HepG2 (cell line): ENCODE results near the gene ATP6V0A1. TPM values are rescaled to one million over a fixed set of nuclear protein-coding genes. Genes with fewer than 3 reads are reported as not detected.

ENCODE experiments used
- ATAC-seq: fragments of 200-7000 bp; cut with Tn5 transposase; 3 replicates; pipeline ENCODE4 v1.9.1; 2020; ENCODE audit warnings: mild to moderate bottlenecking, moderate library complexity
- BruUV-seq: library from RNA; stranded (reverse); fragments of 400-500 nt; replicated peaks from 2 replicates; lab custom pipeline; 2021; lab: Mats Ljungman, UMichigan
- CTCF ChIA-PET: fragments of 300-600 bp; formaldehyde crosslinking; extraction: SDS; loops from one replicate; lab custom pipeline; 2021; ENCODE audit warnings: low total read pairs, inconsistent platforms, low intra/inter-chr PET ratio; lab: Yijun Ruan, JAX
- POLR2A ChIA-PET: fragments of 350-600 bp; sonication (Branson Sonifier 250); formaldehyde crosslinking; loops from one replicate; lab custom pipeline; 2020; ENCODE audit warnings: antibody characterized with exemption, inconsistent platforms; lab: Yijun Ruan, JAX
- DNase-seq: peaks from one replicate; pipeline ENCODE4 v3.0.0-alpha.2; 2015; ENCODE audit warnings: low spot score
- FAIRE-seq: peaks from 3 replicates; lab custom pipeline; 2011; peaks lifted over from hg19 to GRCh38; lab: Jason Lieb, UNC
- H2AFZ ChIP-seq: one replicate; pipeline ENCODE4 v1.6.1; 2011; ENCODE audit warnings: low read length, inconsistent platforms
- H3K27ac ChIP-seq: fragments of 300-600 bp; 3 replicates; pipeline ENCODE4 v1.8.0; 2011; ENCODE audit warnings: mixed run types, mild to moderate bottlenecking, mixed read lengths, low read length, inconsistent platforms; ENCODE audit not compliant: insufficient read depth; ENCODE audit errors: extremely low read length
- H3K27me3 ChIP-seq, 2 experiments: fragments of 200-600 bp in 1 of 2; 2 replicates in 1 of 2; 3 replicates in 1 of 2; pipeline versions ENCODE4 v1.6.0 to v1.8.0; 2011; ENCODE audit warnings: low read length in 2 of 2, mild to moderate bottlenecking in 2 of 2, moderate library complexity in 2 of 2, inconsistent platforms in 1 of 2; ENCODE audit not compliant: insufficient read depth in 2 of 2, control insufficient read depth in 1 of 2
- H3K36me3 ChIP-seq, 2 experiments: fragments of 200-600 bp in 1 of 2; replicated peaks in 1 of 2; 2 replicates in 1 of 2; 3 replicates in 1 of 2; pipeline versions ENCODE4 v1.5.1 to v1.8.0; 2011; ENCODE audit warnings: low read length in 2 of 2, inconsistent platforms in 1 of 2; ENCODE audit not compliant: insufficient read depth in 2 of 2, control insufficient read depth in 1 of 2
- H3K4me1 ChIP-seq: 2 replicates; pipeline ENCODE4 v1.5.1; 2012; ENCODE audit warnings: low read length, inconsistent platforms; ENCODE audit not compliant: insufficient read depth
- H3K4me2 ChIP-seq: 2 replicates; pipeline ENCODE4 v1.6.0; 2011; ENCODE audit warnings: low read depth, low read length, inconsistent platforms
- H3K4me3 ChIP-seq, 3 experiments: fragments of 200-600 bp in 1 of 3; sonication (generic), shearing (Covaris generic) in 1 of 3; replicated peaks in 1 of 3; 2 replicates each; pipeline ENCODE4 v1.5.1; 2011 to 2016; ENCODE audit warnings: low read length in 3 of 3, inconsistent platforms in 2 of 3, low read depth in 2 of 3, mild to moderate bottlenecking in 2 of 3, control low read depth in 1 of 3, mixed read lengths in 1 of 3; ENCODE audit not compliant: insufficient read depth in 1 of 3
- H3K79me2 ChIP-seq: one replicate; pipeline ENCODE4 v1.6.1; 2011; ENCODE audit warnings: low read length, inconsistent platforms; ENCODE audit not compliant: insufficient read depth
- H3K9ac ChIP-seq: 2 replicates; pipeline ENCODE4 v1.6.0; 2011; ENCODE audit warnings: mild to moderate bottlenecking, low read depth, low read length, inconsistent platforms; ENCODE audit not compliant: insufficient read depth
- H3K9me3 ChIP-seq: 2 replicates; pipeline ENCODE4 v1.5.1; 2012; ENCODE audit warnings: mild to moderate bottlenecking, low read length
- H4K20me1 ChIP-seq: 2 replicates; pipeline ENCODE4 v1.6.0; 2011; ENCODE audit warnings: inconsistent platforms, mild to moderate bottlenecking, low read length, moderate library complexity; ENCODE audit not compliant: insufficient read depth
- ESRRA ChIP-seq: sonication (generic); formaldehyde crosslinking; IDR thresholded peaks from 2 replicates; pipeline ENCODE4 v1.5.1; 2020; ENCODE audit warnings: mild to moderate bottlenecking, low read depth, missing genetic modification reagents
- ETS1 ChIP-seq: sonication (generic); formaldehyde crosslinking; IDR thresholded peaks from 2 replicates; pipeline ENCODE4 v1.4.0; 2020; ENCODE audit warnings: missing genetic modification reagents
- HDAC1 ChIP-seq: sonication (generic); formaldehyde crosslinking; IDR thresholded peaks from 2 replicates; pipeline ENCODE4 v1.5.1; 2020; ENCODE audit warnings: mild to moderate bottlenecking, missing genetic modification reagents
- HOXD1 ChIP-seq: sonication (generic); formaldehyde crosslinking; IDR thresholded peaks from 2 replicates; pipeline ENCODE4 v1.5.0; 2020; ENCODE audit warnings: missing genetic modification reagents
- KDM1A ChIP-seq: IDR thresholded peaks from 2 replicates; pipeline ENCODE4 v1.6.1; 2016; ENCODE audit warnings: missing compliant biosample characterization
- MED1 ChIP-seq: sonication (generic); formaldehyde crosslinking; IDR thresholded peaks from 2 replicates; pipeline ENCODE4 v1.4.0; 2020; ENCODE audit warnings: missing genetic modification reagents
- MTA1 ChIP-seq: sonication (generic); formaldehyde crosslinking; IDR thresholded peaks from 2 replicates; pipeline ENCODE4 v1.4.0; 2020; ENCODE audit warnings: missing genetic modification reagents, mild to moderate bottlenecking, borderline replicate concordance
- MXD4 ChIP-seq: IDR thresholded peaks from 2 replicates; pipeline ENCODE4 v1.6.1; 2016; ENCODE audit warnings: mild to moderate bottlenecking, missing biosample characterization, missing genetic modification reagents
- PBX3 ChIP-seq: sonication (generic); formaldehyde crosslinking; IDR thresholded peaks from 2 replicates; pipeline ENCODE4 v1.8.1; 2023; ENCODE audit warnings: missing genetic modification reagents, inconsistent platforms, borderline replicate concordance
- POLR2AphosphoS5 ChIP-seq: IDR thresholded peaks from 2 replicates; pipeline ENCODE4 v1.6.1; 2012; ENCODE audit warnings: low read depth, low read length
- SP140L ChIP-seq: sonication (generic); formaldehyde crosslinking; IDR thresholded peaks from 2 replicates; pipeline ENCODE4 v1.4.0; 2020; ENCODE audit warnings: missing genetic modification reagents, borderline replicate concordance
- SUZ12 ChIP-seq: fragments of 150-350 bp; IDR thresholded peaks from 2 replicates; pipeline ENCODE4 v1.6.1; 2014; ENCODE audit warnings: low read depth, low read length
- TCF7 ChIP-seq: sonication (generic); IDR thresholded peaks from 2 replicates; pipeline ENCODE4 v1.6.1; 2016; ENCODE audit warnings: antibody characterized with exemption, low read depth
- ZFP1 ChIP-seq: IDR thresholded peaks from 2 replicates; pipeline ENCODE4 v1.6.1; 2016
- ZNF703 ChIP-seq: sonication (generic); formaldehyde crosslinking; IDR thresholded peaks from 2 replicates; pipeline ENCODE4 v1.5.1; 2020; ENCODE audit warnings: missing genetic modification reagents, mild to moderate bottlenecking, moderate library complexity, borderline replicate concordance
- ZNF737 ChIP-seq: sonication (generic); formaldehyde crosslinking; IDR thresholded peaks from 2 replicates; pipeline ENCODE4 v1.5.0; 2020; ENCODE audit warnings: missing genetic modification reagents, mild to moderate bottlenecking, borderline replicate concordance
- ZNF841 ChIP-seq: sonication (generic); formaldehyde crosslinking; IDR thresholded peaks from 2 replicates; pipeline ENCODE4 v1.8.1; 2023; ENCODE audit warnings: missing genetic modification reagents, borderline replicate concordance
- ZSCAN30 ChIP-seq: sonication (generic); formaldehyde crosslinking; IDR thresholded peaks from 2 replicates; pipeline ENCODE4 v1.5.0; 2020; ENCODE audit warnings: mild to moderate bottlenecking, missing genetic modification reagents
- WGBS: methylation state at CpG from one replicate; pipeline ENCODE4 v1.1.6; 2017; ENCODE audit warnings: low lambda C conversion rate; 5-methylcytosine and 5-hydroxymethylcytosine counted together
- in situ Hi-C: cut with HindIII; loops from 2 replicates; pipeline ENCODE4 v1.10.0; 2017; ENCODE audit warnings: low pct_unique_long_range_greater_than_20kb; ENCODE audit not compliant: extremely low pct_ligation_motif_present
- intact Hi-C: fragments of 100-400 bp; cut with micrococcal nuclease; formaldehyde crosslinking; loops from one replicate; pipeline ENCODE4 v1.10.0; 2022; ENCODE audit not compliant: unreplicated experiment
- polyA plus RNA-seq, 8 experiments: library from polyadenylated mRNA; depleted of rRNA in 3 of 8; stranded (reverse) in 7 of 8; unstranded in 1 of 8; fragments of >200 nt; fragmentation: Illumina TruSeq in 4 of 8; extraction: Trizol in 4 of 8; gene quantifications; 2 replicates each; pipeline versions ENCODE4 v1.2.1 to v1.2.3, GENCODE V29; 2011 to 2016; ENCODE audit warnings: low read depth in 4 of 8, missing spikeins in 1 of 8, mixed read lengths in 1 of 8; ENCODE audit not compliant: insufficient read depth in 1 of 8
- total RNA-seq, 5 experiments: library from RNA; depleted of rRNA; stranded (reverse); fragments of >200 nt; fragmentation: Illumina TruSeq; extraction: Trizol; gene quantifications; 2 replicates each; pipeline ENCODE4 v1.2.3, GENCODE V29; 2016; ENCODE audit warnings: low read depth in 1 of 5

ATP6V0A1 gene
- total and polyA plus RNA-seq, 2 of the 13 experiments (the other 11 are each of a cell fraction or from before 2014, with no cell fraction given) = 27.9 to 54.1 TPM

- intact Hi-C loops = no loop called here
Observed at GRCh38 chr17:42410319-42410685, 48.4 kb upstream of the ATP6V0A1 start.

GRCh38 chr17:42411361-42411760 is 47.3 kb upstream of the ATP6V0A1 start:
- H2AFZ ChIP-seq = no peak overlapping the region
- no peak for FAIRE-seq
- 0 out of 2 replicates have a peak, but pooled peaks cover under 1% of the 10 kb centered on the region for H3K4me1 ChIP-seq
- POLR2A ChIA-PET = interaction anchor here (2.6 kb wide), 1 partner anchor 12 kb away, joined by 11 read pairs; the partner anchor contains the start of gene CAVIN1
- no TSS peak for BruUV-seq
- in situ Hi-C loops = no loop called here
- no peaks in the 10 kb centered on the region for H3K9me3 ChIP-seq
- intact Hi-C loops = no loop called here
- H3K9ac ChIP-seq = no peak overlapping the region
- H3K4me2 ChIP-seq = no peak overlapping the region
- no peak overlapping the region for H3K4me3 ChIP-seq
- ATAC-seq = no peak
- no peaks in the 10 kb centered on the region for H4K20me1 ChIP-seq
- no peak overlapping the region for H3K27ac ChIP-seq
- peaks cover 3% of the 10 kb centered on the region for H3K79me2 ChIP-seq
- H3K36me3 ChIP-seq = peaks cover 2 to 6% of the 10 kb centered on the region in 2 experiments; a peak in 2 of 5 replicates
- no peaks in the 10 kb centered on the region for H3K27me3 ChIP-seq
- DNase-seq = no peak
- TF ChIP-seq TCF7 (no peak), MXD4 (no peak), POLR2AphosphoS5 (no peak), KDM1A (CRISPR knock-in tag) (no peak), ETS1 (no peak), HDAC1 (CRISPR knock-in tag) (no peak), ZNF737 (CRISPR knock-in tag) (no peak), PBX3 (CRISPR knock-in tag) (no peak), ZNF703 (no peak), ZSCAN30 (CRISPR knock-in tag) (no peak), HOXD1 (no peak), ZNF841 (CRISPR knock-in tag) (no peak), ESRRA (no peak), SP140L (no peak), MTA1 (CRISPR knock-in tag) (no peak), ZFP1 (CRISPR knock-in tag) (no peak), SUZ12 (no peak)
- TF ChIP-seq, all 625 proteins: peak for 0
- whole genome bisulfite sequencing = 93% methylated on average over 4 of the region's 4 CpGs
- CTCF ChIA-PET = no interaction called here

More at GRCh38 chr17:42410319-42410685, 48.4 kb upstream of the ATP6V0A1 start:
- Histone ChIP-seq H3K9me3 (no peaks in the 10 kb centered on the region), H3K4me3 (no peak overlapping the region), H3K4me2 (no peak overlapping the region), H3K4me1 (0 out of 2 replicates have a peak, but pooled peaks cover 8% of the 10 kb centered on the region), H2AFZ (no peak overlapping the region), H3K79me2 (peaks cover 3% of the 10 kb centered on the region), H3K9ac (no peak overlapping the region), H3K27ac (no peak overlapping the region), H3K27me3 (no peaks in the 10 kb centered on the region), H4K20me1 (no peaks in the 10 kb centered on the region), H3K36me3 (peaks cover 2 to 6% of the 10 kb centered on the region in 2 experiments; a peak in 2 of 5 replicates)
- TF ChIP-seq MED1 (CRISPR knock-in tag) = no peak
- POLR2A ChIA-PET = no interaction called here
- ATAC-seq (no peak), FAIRE-seq (no peak), DNase-seq (no peak)
- in situ Hi-C loops = no loop called here
- BruUV-seq = no TSS peak
- CTCF ChIA-PET = no interaction called here
- WGBS = 93% methylated on average over 5 of the region's 5 CpGs
